HEK293 (cell line): ENCODE data around the gene PRR27.

Experiments
- CTCF ChIA-PET: fragments of 350-600 bp; formaldehyde crosslinking; extraction: SDS; loops from one replicate; lab custom pipeline; 2021; ENCODE audit warnings: antibody characterized with exemption; lab: Yijun Ruan, JAX
- POLR2A ChIA-PET: fragments of 300-600 bp; formaldehyde crosslinking; extraction: SDS; loops from one replicate; lab custom pipeline; 2020; ENCODE audit warnings: antibody characterized with exemption, inconsistent platforms; lab: Yijun Ruan, JAX
- H3K27ac ChIP-seq: fragments of 200-500 bp; sonication (Bioruptor generic); 2 replicates; pipeline ENCODE4 v1.5.1; 2014; ENCODE audit warnings: low read depth, low read length, control low read depth, inconsistent platforms; ENCODE audit errors: extremely low read depth
- H3K36me3 ChIP-seq, 2 experiments: fragments of 200-500 bp in 1 of 2; sonication (Bioruptor generic) in 1 of 2; 1 replicate in 1 of 2; 2 replicates in 1 of 2; pipeline ENCODE4 v1.5.1; 2014 to 2017; ENCODE audit warnings: inconsistent platforms in 2 of 2, low read length in 2 of 2; ENCODE audit not compliant: control insufficient read depth in 2 of 2, insufficient read depth in 1 of 2
- H3K4me1 ChIP-seq: fragments of 200-500 bp; sonication (Bioruptor generic); 2 replicates; pipeline ENCODE4 v1.5.1; 2014; ENCODE audit warnings: mild to moderate bottlenecking, low read length, inconsistent platforms; ENCODE audit not compliant: control insufficient read depth, insufficient read depth
- H3K4me3 ChIP-seq: 2 replicates; pipeline ENCODE4 v1.5.1; 2011; ENCODE audit warnings: low read depth, mild to moderate bottlenecking, control low read depth, low read length, moderate library complexity
- H3K9me3 ChIP-seq: fragments of 200-500 bp; sonication (Bioruptor generic); 2 replicates; pipeline ENCODE4 v1.5.1; 2014; ENCODE audit warnings: low read depth, low read length, inconsistent platforms; ENCODE audit not compliant: control insufficient read depth, insufficient read depth
- EGR2 ChIP-seq: fragments of 450-650 bp; formaldehyde crosslinking; IDR thresholded peaks from 2 replicates; pipeline ENCODE4 v1.5.1; 2016; ENCODE audit warnings: low read depth, missing biosample characterization, missing genetic modification characterization
- SCRT1 ChIP-seq: fragments of 450-650 bp; formaldehyde crosslinking; IDR thresholded peaks from 2 replicates; pipeline ENCODE4 v1.5.1; 2016; ENCODE audit warnings: missing biosample characterization, missing genetic modification characterization, borderline replicate concordance
- SCRT2 ChIP-seq: fragments of 450-650 bp; formaldehyde crosslinking; IDR thresholded peaks from 2 replicates; pipeline ENCODE4 v1.5.1; 2016; ENCODE audit warnings: missing biosample characterization, missing genetic modification characterization
- ZNF169 ChIP-seq: fragments of 450-650 bp; formaldehyde crosslinking; IDR thresholded peaks from 2 replicates; pipeline ENCODE4 v1.5.1; 2016; ENCODE audit warnings: missing biosample characterization, missing genetic modification characterization
- ZNF221 ChIP-seq: fragments of 450-650 bp; formaldehyde crosslinking; IDR thresholded peaks from 2 replicates; pipeline ENCODE4 v1.5.1; 2017; ENCODE audit warnings: missing biosample characterization, missing genetic modification characterization, borderline replicate concordance
- ZNF248 ChIP-seq: fragments of 450-650 bp; formaldehyde crosslinking; IDR thresholded peaks from 2 replicates; pipeline ENCODE4 v1.5.1; 2017; ENCODE audit warnings: missing biosample characterization, missing genetic modification characterization
- ZNF571 ChIP-seq: fragments of 450-650 bp; formaldehyde crosslinking; IDR thresholded peaks from 2 replicates; pipeline ENCODE4 v1.5.0; 2017; ENCODE audit warnings: missing biosample characterization, missing genetic modification characterization
- TF ChIP-seq, protein P1 (sequence below): fragments of 450-650 bp; formaldehyde crosslinking; conservative IDR thresholded peaks from 2 replicates; pipeline ENCODE4 v1.5.1; 2016; ENCODE audit warnings: low read depth, missing biosample characterization, missing genetic modification characterization
- TF ChIP-seq, protein P2 (sequence below): fragments of 450-650 bp; formaldehyde crosslinking; IDR thresholded peaks from 2 replicates; pipeline ENCODE4 v1.5.1; 2016; ENCODE audit warnings: missing biosample characterization, missing genetic modification characterization
- TF ChIP-seq, protein P3 (sequence below): fragments of 450-650 bp; formaldehyde crosslinking; IDR thresholded peaks from 2 replicates; pipeline ENCODE4 v1.5.1; 2017; ENCODE audit warnings: missing biosample characterization, missing genetic modification characterization
- TF ChIP-seq, protein P4 (sequence below): fragments of 450-650 bp; formaldehyde crosslinking; conservative IDR thresholded peaks from 2 replicates; pipeline ENCODE4 v1.5.1; 2016; ENCODE audit warnings: low read depth, missing biosample characterization, missing genetic modification characterization
- TF ChIP-seq, protein P5 (sequence below): fragments of 450-650 bp; formaldehyde crosslinking; IDR thresholded peaks from 2 replicates; pipeline ENCODE4 v1.5.1; 2017; ENCODE audit warnings: missing biosample characterization, mild to moderate bottlenecking, missing genetic modification characterization, moderate library complexity
- TF ChIP-seq, protein P6 (sequence below): IDR thresholded peaks from 2 replicates; pipeline ENCODE4 v1.6.1; 2011; ENCODE audit warnings: mild to moderate bottlenecking, low read depth, low read length, borderline replicate concordance
- TF ChIP-seq, protein P7 (sequence below): fragments of 450-650 bp; formaldehyde crosslinking; IDR thresholded peaks from 2 replicates; pipeline ENCODE4 v1.5.1; 2016; ENCODE audit warnings: missing biosample characterization, missing genetic modification characterization

PRR27 gene

DNA sequence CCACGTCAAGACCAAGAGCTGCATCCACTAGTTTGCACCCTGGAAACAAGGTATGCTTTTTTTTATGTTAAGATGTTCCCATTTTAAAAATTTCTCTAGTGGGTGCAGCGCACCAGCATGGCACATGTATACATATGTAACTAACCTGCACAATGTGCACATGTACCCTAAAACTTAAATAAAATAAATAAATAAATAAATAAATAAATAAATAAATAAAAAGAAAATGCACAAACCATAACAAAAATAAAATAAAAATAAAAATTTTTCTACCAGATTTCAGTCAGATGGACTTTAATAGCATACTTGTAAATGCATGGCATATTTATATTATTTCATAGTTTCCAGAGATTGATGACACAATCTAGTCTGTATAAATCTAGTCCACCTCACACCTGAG, 1.9 kb upstream of the PRR27 start (continued):
- TF ChIP-seq, protein P1, sequence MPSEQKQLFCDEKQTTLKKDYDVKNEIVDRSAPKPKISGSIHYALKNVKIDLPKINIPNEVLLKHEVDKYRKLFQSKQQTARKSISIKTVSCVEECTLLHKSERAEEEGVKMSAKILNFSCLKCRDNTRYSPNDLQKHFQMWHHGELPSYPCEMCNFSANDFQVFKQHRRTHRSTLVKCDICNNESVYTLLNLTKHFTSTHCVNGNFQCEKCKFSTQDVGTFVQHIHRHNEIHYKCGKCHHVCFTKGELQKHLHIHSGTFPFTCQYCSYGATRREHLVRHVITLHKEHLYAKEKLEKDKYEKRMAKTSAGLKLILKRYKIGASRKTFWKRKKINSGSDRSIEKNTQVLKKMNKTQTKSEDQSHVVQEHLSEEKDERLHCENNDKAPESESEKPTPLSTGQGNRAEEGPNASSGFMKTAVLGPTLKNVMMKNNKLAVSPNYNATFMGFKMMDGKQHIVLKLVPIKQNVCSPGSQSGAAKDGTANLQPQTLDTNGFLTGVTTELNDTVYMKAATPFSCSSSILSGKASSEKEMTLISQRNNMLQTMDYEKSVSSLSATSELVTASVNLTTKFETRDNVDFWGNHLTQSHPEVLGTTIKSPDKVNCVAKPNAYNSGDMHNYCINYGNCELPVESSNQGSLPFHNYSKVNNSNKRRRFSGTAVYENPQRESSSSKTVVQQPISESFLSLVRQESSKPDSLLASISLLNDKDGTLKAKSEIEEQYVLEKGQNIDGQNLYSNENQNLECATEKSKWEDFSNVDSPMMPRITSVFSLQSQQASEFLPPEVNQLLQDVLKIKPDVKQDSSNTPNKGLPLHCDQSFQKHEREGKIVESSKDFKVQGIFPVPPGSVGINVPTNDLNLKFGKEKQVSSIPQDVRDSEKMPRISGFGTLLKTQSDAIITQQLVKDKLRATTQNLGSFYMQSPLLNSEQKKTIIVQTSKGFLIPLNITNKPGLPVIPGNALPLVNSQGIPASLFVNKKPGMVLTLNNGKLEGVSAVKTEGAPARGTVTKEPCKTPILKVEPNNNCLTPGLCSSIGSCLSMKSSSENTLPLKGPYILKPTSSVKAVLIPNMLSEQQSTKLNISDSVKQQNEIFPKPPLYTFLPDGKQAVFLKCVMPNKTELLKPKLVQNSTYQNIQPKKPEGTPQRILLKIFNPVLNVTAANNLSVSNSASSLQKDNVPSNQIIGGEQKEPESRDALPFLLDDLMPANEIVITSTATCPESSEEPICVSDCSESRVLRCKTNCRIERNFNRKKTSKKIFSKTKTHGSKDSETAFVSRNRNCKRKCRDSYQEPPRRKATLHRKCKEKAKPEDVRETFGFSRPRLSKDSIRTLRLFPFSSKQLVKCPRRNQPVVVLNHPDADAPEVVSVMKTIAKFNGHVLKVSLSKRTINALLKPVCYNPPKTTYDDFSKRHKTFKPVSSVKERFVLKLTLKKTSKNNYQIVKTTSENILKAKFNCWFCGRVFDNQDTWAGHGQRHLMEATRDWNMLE: peak; percentile 78
- TF ChIP-seq ZNF169 (tag by site-specific recombination) (no peak), ZNF571 (no peak)
- TF ChIP-seq, protein P2, sequence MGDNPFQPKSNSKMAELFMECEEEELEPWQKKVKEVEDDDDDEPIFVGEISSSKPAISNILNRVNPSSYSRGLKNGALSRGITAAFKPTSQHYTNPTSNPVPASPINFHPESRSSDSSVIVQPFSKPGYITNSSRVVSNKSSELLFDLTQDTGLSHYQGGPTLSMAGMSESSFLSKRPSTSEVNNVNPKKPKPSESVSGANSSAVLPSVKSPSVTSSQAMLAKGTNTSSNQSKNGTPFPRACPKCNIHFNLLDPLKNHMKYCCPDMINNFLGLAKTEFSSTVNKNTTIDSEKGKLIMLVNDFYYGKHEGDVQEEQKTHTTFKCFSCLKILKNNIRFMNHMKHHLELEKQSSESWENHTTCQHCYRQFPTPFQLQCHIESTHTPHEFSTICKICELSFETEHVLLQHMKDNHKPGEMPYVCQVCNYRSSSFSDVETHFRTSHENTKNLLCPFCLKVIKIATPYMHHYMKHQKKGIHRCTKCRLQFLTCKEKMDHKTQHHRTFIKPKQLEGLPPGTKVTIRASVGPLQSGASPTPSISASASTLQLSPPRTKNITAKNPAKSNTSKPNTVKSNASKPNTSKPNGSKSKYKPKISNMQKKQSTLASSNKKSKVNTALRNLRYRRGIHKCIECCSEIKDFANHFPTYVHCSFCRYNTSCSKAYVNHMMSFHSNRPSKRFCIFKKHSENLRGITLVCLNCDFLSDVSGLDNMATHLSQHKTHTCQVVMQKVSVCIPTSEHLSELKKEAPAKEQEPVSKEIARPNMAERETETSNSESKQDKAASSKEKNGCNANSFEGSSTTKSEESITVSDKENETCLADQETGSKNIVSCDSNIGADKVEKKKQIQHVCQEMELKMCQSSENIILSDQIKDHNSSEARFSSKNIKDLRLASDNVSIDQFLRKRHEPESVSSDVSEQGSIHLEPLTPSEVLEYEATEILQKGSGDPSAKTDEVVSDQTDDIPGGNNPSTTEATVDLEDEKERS (tag by site-specific recombination): no peak
- TF ChIP-seq, protein P3, sequence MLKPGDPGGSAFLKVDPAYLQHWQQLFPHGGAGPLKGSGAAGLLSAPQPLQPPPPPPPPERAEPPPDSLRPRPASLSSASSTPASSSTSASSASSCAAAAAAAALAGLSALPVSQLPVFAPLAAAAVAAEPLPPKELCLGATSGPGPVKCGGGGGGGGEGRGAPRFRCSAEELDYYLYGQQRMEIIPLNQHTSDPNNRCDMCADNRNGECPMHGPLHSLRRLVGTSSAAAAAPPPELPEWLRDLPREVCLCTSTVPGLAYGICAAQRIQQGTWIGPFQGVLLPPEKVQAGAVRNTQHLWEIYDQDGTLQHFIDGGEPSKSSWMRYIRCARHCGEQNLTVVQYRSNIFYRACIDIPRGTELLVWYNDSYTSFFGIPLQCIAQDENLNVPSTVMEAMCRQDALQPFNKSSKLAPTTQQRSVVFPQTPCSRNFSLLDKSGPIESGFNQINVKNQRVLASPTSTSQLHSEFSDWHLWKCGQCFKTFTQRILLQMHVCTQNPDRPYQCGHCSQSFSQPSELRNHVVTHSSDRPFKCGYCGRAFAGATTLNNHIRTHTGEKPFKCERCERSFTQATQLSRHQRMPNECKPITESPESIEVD (tag by site-specific recombination): no peak
- TF ChIP-seq, all 188 proteins: peak for 15

DNA sequence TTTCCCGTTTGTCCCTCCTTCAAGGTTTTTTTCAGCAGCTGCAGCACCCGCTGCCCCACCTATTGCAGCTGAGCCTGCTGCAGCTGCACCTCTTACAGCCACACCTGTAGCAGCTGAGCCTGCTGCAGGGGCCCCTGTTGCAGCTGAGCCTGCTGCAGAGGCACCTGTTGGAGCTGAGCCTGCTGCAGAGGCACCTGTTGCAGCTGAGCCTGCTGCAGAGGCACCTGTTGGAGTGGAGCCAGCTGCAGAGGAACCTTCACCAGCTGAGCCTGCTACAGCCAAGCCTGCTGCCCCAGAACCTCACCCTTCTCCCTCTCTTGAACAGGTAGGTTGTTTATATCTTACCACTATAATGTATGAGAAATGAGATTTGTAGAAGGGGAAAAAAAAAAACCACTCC, 4.5 kb downstream of the PRR27 start:
- Histone ChIP-seq H3K27ac (no peak overlapping the region), H3K4me3 (no peak overlapping the region), H3K4me1 (no peaks in the 10 kb centered on the region), H3K9me3 (no peaks in the 10 kb centered on the region), H3K36me3 (no peaks in the 10 kb centered on the region)
- ChIA-PET POLR2A (no interaction called here), CTCF (no interaction called here)
- TF ChIP-seq, protein P4, sequence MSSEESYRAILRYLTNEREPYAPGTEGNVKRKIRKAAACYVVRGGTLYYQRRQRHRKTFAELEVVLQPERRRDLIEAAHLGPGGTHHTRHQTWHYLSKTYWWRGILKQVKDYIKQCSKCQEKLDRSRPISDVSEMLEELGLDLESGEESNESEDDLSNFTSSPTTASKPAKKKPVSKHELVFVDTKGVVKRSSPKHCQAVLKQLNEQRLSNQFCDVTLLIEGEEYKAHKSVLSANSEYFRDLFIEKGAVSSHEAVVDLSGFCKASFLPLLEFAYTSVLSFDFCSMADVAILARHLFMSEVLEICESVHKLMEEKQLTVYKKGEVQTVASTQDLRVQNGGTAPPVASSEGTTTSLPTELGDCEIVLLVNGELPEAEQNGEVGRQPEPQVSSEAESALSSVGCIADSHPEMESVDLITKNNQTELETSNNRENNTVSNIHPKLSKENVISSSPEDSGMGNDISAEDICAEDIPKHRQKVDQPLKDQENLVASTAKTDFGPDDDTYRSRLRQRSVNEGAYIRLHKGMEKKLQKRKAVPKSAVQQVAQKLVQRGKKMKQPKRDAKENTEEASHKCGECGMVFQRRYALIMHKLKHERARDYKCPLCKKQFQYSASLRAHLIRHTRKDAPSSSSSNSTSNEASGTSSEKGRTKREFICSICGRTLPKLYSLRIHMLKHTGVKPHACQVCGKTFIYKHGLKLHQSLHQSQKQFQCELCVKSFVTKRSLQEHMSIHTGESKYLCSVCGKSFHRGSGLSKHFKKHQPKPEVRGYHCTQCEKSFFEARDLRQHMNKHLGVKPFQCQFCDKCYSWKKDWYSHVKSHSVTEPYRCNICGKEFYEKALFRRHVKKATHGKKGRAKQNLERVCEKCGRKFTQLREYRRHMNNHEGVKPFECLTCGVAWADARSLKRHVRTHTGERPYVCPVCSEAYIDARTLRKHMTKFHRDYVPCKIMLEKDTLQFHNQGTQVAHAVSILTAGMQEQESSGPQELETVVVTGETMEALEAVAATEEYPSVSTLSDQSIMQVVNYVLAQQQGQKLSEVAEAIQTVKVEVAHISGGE (tag by site-specific recombination): no peak
- TF ChIP-seq SCRT1 (peak; percentile 96), SCRT2 (peak; percentile 98)

DNA sequence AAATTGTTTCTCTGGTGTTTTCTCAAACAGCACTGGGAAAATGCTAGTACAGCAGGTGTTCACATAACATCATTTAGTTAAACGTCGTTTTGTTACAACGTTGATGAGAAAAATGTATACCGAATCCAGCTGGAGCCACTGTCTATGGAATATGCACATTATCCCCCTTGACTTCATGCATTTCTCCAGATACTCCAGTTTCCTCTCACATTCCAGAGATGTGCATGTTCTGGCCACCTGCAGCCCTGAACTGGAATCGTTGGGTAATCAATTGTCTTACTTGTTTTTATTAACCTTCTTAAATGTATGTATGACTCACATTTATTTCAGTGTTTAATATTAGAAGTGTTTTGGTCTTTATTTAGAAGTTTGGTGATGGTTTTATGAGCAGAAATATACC, 23.1 kb downstream of the PRR27 start:
- ChIA-PET POLR2A (no interaction called here), CTCF (no interaction called here)
- no peaks in the 10 kb centered on the region for H3K9me3 ChIP-seq
- no peak overlapping the region for H3K4me3 ChIP-seq
- H3K4me1 ChIP-seq: no peaks in the 10 kb centered on the region
- no peak overlapping the region for H3K27ac ChIP-seq
- no peaks in the 10 kb centered on the region for H3K36me3 ChIP-seq
- TF ChIP-seq, protein P5, sequence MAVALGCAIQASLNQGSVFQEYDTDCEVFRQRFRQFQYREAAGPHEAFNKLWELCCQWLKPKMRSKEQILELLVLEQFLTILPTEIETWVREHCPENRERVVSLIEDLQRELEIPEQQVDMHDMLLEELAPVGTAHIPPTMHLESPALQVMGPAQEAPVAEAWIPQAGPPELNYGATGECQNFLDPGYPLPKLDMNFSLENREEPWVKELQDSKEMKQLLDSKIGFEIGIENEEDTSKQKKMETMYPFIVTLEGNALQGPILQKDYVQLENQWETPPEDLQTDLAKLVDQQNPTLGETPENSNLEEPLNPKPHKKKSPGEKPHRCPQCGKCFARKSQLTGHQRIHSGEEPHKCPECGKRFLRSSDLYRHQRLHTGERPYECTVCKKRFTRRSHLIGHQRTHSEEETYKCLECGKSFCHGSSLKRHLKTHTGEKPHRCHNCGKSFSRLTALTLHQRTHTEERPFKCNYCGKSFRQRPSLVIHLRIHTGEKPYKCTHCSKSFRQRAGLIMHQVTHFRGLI: no peak
- TF ChIP-seq, protein P6, sequence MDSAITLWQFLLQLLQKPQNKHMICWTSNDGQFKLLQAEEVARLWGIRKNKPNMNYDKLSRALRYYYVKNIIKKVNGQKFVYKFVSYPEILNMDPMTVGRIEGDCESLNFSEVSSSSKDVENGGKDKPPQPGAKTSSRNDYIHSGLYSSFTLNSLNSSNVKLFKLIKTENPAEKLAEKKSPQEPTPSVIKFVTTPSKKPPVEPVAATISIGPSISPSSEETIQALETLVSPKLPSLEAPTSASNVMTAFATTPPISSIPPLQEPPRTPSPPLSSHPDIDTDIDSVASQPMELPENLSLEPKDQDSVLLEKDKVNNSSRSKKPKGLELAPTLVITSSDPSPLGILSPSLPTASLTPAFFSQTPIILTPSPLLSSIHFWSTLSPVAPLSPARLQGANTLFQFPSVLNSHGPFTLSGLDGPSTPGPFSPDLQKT: no peak
- TF ChIP-seq EGR2 (tag by site-specific recombination) (no peak), ZNF221 (no peak), ZNF248 (tag by site-specific recombination) (no peak)
- TF ChIP-seq, protein P7, sequence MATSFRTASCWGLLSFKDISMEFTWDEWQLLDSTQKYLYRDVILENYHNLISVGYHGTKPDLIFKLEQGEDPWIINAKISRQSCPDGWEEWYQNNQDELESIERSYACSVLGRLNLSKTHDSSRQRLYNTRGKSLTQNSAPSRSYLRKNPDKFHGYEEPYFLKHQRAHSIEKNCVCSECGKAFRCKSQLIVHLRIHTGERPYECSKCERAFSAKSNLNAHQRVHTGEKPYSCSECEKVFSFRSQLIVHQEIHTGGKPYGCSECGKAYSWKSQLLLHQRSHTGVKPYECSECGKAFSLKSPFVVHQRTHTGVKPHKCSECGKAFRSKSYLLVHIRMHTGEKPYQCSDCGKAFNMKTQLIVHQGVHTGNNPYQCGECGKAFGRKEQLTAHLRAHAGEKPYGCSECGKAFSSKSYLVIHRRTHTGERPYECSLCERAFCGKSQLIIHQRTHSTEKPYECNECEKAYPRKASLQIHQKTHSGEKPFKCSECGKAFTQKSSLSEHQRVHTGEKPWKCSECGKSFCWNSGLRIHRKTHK (tag by site-specific recombination): no peak
